HepG2 (cell line): ENCODE data around the gene LOC128125822.

Experiments used
- ASH2L ChIP-seq: fragments of 300-600, 200-600 bp; sonication (generic); IDR thresholded peaks from 2 replicates; pipeline ENCODE4 v1.7.0; 2017; ENCODE audit warnings: low read depth, mild to moderate bottlenecking, moderate library complexity, mixed read lengths, low read length; ENCODE audit not compliant: insufficient read length
- FOXO1 ChIP-seq: sonication (generic); formaldehyde crosslinking; IDR thresholded peaks from 2 replicates; pipeline ENCODE4 v1.4.0; 2020; ENCODE audit warnings: missing genetic modification reagents
- ZBTB21 ChIP-seq: sonication (generic); formaldehyde crosslinking; IDR thresholded peaks from 2 replicates; pipeline ENCODE4 v1.4.0; 2020; ENCODE audit warnings: missing genetic modification reagents
- ZC3H4 ChIP-seq: sonication (generic); formaldehyde crosslinking; IDR thresholded peaks from 2 replicates; pipeline ENCODE4 v1.4.0; 2020; ENCODE audit warnings: missing genetic modification reagents, borderline replicate concordance
- ZNF451 ChIP-seq: sonication (generic); formaldehyde crosslinking; IDR thresholded peaks from 2 replicates; pipeline ENCODE4 v1.5.0; 2020; ENCODE audit warnings: mild to moderate bottlenecking, missing genetic modification reagents
- ZSCAN30 ChIP-seq: sonication (generic); formaldehyde crosslinking; IDR thresholded peaks from 2 replicates; pipeline ENCODE4 v1.5.0; 2020; ENCODE audit warnings: mild to moderate bottlenecking, missing genetic modification reagents
- TF ChIP-seq, protein P1 (sequence below): sonication (generic); formaldehyde crosslinking; IDR thresholded peaks from 2 replicates; pipeline ENCODE4 v1.8.1; 2022; ENCODE audit warnings: low read depth, mild to moderate bottlenecking, missing genetic modification reagents
- TF ChIP-seq, protein P2 (sequence below): sonication (generic); formaldehyde crosslinking; IDR thresholded peaks from 2 replicates; pipeline ENCODE4 v1.8.1; 2023; ENCODE audit warnings: mild to moderate bottlenecking, missing genetic modification reagents, borderline replicate concordance
- TF ChIP-seq, protein P3 (sequence below): IDR thresholded peaks from 2 replicates; pipeline ENCODE4 v1.6.1; 2012; ENCODE audit warnings: low read depth, low read length, improper control_type of control experiment
- TF ChIP-seq, protein P4 (sequence below), 2 experiments: sonication (generic) in 1 of 2; formaldehyde crosslinking in 1 of 2; IDR thresholded peaks; 2 replicates each; pipeline versions ENCODE4 v1.4.0 to v1.6.1; 2016 to 2020; ENCODE audit warnings: borderline replicate concordance in 1 of 2, low read depth in 1 of 2, mild to moderate bottlenecking in 1 of 2, missing genetic modification reagents in 1 of 2
- TF ChIP-seq, protein P5 (sequence below), 2 experiments: fragments of 450-650 bp in 1 of 2; sonication (generic) in 1 of 2; formaldehyde crosslinking; IDR thresholded peaks; 2 replicates each; pipeline versions ENCODE4 v1.5.0 to v1.8.0; 2020 to 2022; ENCODE audit warnings: mild to moderate bottlenecking in 1 of 2, missing genetic modification reagents in 1 of 2

The LOC128125822 gene

DNA sequence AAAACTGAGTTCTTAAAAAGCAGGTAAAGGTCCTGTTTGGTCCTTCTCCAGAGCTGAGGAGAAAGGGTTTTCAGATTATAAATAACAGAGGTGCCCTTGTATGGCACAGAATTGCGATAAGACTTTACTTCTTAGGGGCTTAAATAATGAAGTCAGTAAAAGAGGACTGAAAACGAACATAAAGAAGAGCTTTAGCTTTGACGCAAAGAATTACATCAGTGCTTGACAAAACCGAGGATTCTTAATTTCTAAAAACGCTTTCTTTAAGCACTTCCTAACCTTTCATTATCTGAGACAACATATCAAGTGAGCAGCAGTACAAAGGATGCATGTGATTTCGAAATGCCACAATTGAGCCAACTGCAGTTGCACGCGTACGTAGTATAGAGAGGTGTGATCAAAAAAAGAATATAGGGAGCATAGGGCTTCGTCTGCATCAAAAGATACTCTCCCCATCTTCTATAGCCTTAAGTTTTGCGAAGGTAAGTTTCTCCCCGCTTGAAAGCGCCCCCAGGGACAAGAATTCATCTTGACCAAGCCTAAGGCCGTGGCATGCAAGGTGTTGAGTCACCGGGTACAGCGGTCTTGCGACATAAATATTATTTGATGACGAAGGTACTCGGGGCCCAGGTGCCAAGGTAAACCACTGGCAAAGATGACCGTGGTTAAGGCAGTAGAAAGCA, 778 bp upstream of the LOC128125822 start (continued):
- TF ChIP-seq, protein P1, sequence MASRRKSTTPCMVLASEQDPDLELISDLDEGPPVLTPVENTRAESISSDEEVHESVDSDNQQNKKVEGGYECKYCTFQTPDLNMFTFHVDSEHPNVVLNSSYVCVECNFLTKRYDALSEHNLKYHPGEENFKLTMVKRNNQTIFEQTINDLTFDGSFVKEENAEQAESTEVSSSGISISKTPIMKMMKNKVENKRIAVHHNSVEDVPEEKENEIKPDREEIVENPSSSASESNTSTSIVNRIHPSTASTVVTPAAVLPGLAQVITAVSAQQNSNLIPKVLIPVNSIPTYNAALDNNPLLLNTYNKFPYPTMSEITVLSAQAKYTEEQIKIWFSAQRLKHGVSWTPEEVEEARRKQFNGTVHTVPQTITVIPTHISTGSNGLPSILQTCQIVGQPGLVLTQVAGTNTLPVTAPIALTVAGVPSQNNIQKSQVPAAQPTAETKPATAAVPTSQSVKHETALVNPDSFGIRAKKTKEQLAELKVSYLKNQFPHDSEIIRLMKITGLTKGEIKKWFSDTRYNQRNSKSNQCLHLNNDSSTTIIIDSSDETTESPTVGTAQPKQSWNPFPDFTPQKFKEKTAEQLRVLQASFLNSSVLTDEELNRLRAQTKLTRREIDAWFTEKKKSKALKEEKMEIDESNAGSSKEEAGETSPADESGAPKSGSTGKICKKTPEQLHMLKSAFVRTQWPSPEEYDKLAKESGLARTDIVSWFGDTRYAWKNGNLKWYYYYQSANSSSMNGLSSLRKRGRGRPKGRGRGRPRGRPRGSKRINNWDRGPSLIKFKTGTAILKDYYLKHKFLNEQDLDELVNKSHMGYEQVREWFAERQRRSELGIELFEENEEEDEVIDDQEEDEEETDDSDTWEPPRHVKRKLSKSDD (CRISPR knock-in tag): 0 out of 2 replicates have a peak, but pooled peaks have one; percentile 67
- TF ChIP-seq, protein P2, sequence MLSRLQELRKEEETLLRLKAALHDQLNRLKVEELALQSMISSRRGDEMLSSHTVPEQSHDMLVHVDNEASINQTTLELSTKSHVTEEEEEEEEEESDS (CRISPR knock-in tag): no peak
- TF ChIP-seq ZC3H4 (CRISPR knock-in tag) (0 out of 2 replicates have a peak, but pooled peaks have one; percentile 70), ASH2L (peak; percentile 56), ZBTB21 (CRISPR knock-in tag) (peak; percentile 88), FOXO1 (CRISPR knock-in tag) (peak; percentile 45; the same call in 1 of the 2 replicates), ZSCAN30 (CRISPR knock-in tag) (0 out of 2 replicates have a peak, but pooled peaks have one; percentile 14), ZNF451 (no peak)
- TF ChIP-seq, protein P3, sequence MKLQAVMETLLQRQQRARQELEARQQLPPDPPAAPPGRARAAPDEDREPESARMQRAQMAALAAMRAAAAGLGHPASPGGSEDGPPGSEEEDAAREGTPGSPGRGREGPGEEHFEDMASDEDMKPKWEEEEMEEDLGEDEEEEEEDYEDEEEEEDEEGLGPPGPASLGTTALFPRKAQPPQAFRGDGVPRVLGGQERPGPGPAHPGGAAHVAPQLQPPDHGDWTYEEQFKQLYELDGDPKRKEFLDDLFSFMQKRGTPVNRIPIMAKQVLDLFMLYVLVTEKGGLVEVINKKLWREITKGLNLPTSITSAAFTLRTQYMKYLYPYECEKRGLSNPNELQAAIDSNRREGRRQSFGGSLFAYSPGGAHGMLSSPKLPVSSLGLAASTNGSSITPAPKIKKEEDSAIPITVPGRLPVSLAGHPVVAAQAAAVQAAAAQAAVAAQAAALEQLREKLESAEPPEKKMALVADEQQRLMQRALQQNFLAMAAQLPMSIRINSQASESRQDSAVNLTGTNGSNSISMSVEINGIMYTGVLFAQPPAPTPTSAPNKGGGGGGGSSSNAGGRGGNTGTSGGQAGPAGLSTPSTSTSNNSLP: peak; percentile 76; the same call in 1 of the 2 replicates
- TF ChIP-seq, protein P4, sequence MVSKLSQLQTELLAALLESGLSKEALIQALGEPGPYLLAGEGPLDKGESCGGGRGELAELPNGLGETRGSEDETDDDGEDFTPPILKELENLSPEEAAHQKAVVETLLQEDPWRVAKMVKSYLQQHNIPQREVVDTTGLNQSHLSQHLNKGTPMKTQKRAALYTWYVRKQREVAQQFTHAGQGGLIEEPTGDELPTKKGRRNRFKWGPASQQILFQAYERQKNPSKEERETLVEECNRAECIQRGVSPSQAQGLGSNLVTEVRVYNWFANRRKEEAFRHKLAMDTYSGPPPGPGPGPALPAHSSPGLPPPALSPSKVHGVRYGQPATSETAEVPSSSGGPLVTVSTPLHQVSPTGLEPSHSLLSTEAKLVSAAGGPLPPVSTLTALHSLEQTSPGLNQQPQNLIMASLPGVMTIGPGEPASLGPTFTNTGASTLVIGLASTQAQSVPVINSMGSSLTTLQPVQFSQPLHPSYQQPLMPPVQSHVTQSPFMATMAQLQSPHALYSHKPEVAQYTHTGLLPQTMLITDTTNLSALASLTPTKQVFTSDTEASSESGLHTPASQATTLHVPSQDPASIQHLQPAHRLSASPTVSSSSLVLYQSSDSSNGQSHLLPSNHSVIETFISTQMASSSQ (IDR thresholded peaks at IDR 0.05; ENCODE audit: low read depth): peak; percentile 36; the same call in 1 of the 2 replicates
- TF ChIP-seq, protein P4 (CRISPR knock-in tag; IDR thresholded peaks at IDR 0.05; ENCODE audit: borderline replicate concordance): no peak
- TF ChIP-seq, protein P5, sequence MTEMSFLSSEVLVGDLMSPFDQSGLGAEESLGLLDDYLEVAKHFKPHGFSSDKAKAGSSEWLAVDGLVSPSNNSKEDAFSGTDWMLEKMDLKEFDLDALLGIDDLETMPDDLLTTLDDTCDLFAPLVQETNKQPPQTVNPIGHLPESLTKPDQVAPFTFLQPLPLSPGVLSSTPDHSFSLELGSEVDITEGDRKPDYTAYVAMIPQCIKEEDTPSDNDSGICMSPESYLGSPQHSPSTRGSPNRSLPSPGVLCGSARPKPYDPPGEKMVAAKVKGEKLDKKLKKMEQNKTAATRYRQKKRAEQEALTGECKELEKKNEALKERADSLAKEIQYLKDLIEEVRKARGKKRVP (CRISPR knock-in tag; IDR thresholded peaks at IDR 0.05): peak in 1 of 2 experiments; percentile 49; a peak in 2 of 4 replicates
